Neutrophil (primary cell): ENCODE results near the gene KIAA0930.
A peak's percentile ranks its signal among the peaks of the same experiment; 100 is the strongest.

Source experiments
- H3K27ac ChIP-seq: fragments of 200-600 bp; sonication (generic); 2 replicates; pipeline ENCODE4 v1.5.1; 2016; ENCODE audit warnings: mild to moderate bottlenecking, moderate library complexity
- H3K27me3 ChIP-seq: fragments of 200-600 bp; sonication (generic); 2 replicates; pipeline ENCODE4 v1.6.0; 2016; ENCODE audit warnings: mild to moderate bottlenecking
- H3K36me3 ChIP-seq: fragments of 200-600 bp; sonication (generic); 2 replicates; pipeline ENCODE4 v1.5.1; 2017
- H3K4me1 ChIP-seq, 2 experiments: fragments of 200-600 bp in 1 of 2; sonication (generic) in 1 of 2; 1 replicate in 1 of 2; 2 replicates in 1 of 2; pipeline versions ENCODE4 v1.5.1 to v1.6.1; 2013 to 2016; ENCODE audit warnings: low read depth in 1 of 2, low read length in 1 of 2, mild to moderate bottlenecking in 1 of 2, moderate library complexity in 1 of 2; ENCODE audit not compliant: control insufficient read depth in 1 of 2, insufficient read depth in 1 of 2
- H3K4me3 ChIP-seq, 2 experiments: fragments of 200-600 bp in 1 of 2; sonication (generic) in 1 of 2; 1 replicate in 1 of 2; 2 replicates in 1 of 2; pipeline ENCODE4 v1.5.1; 2013 to 2016; ENCODE audit warnings: low read depth in 1 of 2, low read length in 1 of 2, mild to moderate bottlenecking in 1 of 2, moderate library complexity in 1 of 2
- H3K9me3 ChIP-seq: fragments of 200-600 bp; sonication (generic); 2 replicates; pipeline ENCODE4 v1.5.1; 2016
- CTCF ChIP-seq: fragments of 200-600 bp; sonication (generic); IDR thresholded peaks from 2 replicates; pipeline ENCODE4 v1.5.1; 2016; ENCODE audit warnings: antibody characterized with exemption

Gene KIAA0930

GRCh38 chr22:45183974-45184373, 56.7 kb downstream of the KIAA0930 start:
- Histone ChIP-seq H3K27ac (peak overlapping the region; percentile 29), H3K4me3 (no peak overlapping the region), H3K9me3 (no peaks in the 10 kb centered on the region), H3K36me3 (peaks cover 96% of the 10 kb centered on the region), H3K27me3 (no peaks in the 10 kb centered on the region), H3K4me1 (peaks cover 6 to 15% of the 10 kb centered on the region in 2 experiments)
- no peak for TF ChIP-seq CTCF

- H3K4me1 ChIP-seq = peaks cover 6 to 9% of the 10 kb centered on the region in 2 experiments
- TF ChIP-seq CTCF = no peak
These were observed 58.9 kb downstream of the KIAA0930 start for GRCh38 chr22:45181766-45182165.

GRCh38 chr22:45181240-45181639, 59.5 kb downstream of the KIAA0930 start:
- no peak for TF ChIP-seq CTCF
- Histone ChIP-seq H3K4me1 (peaks cover 6 to 9% of the 10 kb centered on the region in 2 experiments), H3K4me3 (no peak overlapping the region), H3K27me3 (no peaks in the 10 kb centered on the region), H3K9me3 (no peaks in the 10 kb centered on the region), H3K36me3 (peaks cover 100% of the 10 kb centered on the region), H3K27ac (peak overlapping the region; percentile 10)

More at GRCh38 chr22:45181766-45182165, 58.9 kb downstream of the KIAA0930 start:
- no peaks in the 10 kb centered on the region for H3K27me3 ChIP-seq
- H3K27ac ChIP-seq = no peak overlapping the region
- H3K36me3 ChIP-seq = peaks cover 100% of the 10 kb centered on the region
- no peaks in the 10 kb centered on the region for H3K9me3 ChIP-seq
- no peak overlapping the region for H3K4me3 ChIP-seq

GRCh38 chr22:45180146-45180679, 60.5 kb downstream of the KIAA0930 start:
- Histone ChIP-seq H3K9me3 (no peaks in the 10 kb centered on the region), H3K36me3 (peaks cover 100% of the 10 kb centered on the region), H3K27ac (peak overlapping the region; percentile 7), H3K4me1 (peaks cover 6 to 9% of the 10 kb centered on the region in 2 experiments), H3K4me3 (no peak overlapping the region), H3K27me3 (no peaks in the 10 kb centered on the region)
- TF ChIP-seq CTCF = no peak

GRCh38 chr22:45179276-45180049, 61.2 kb downstream of the KIAA0930 start:
- Histone ChIP-seq H3K36me3 (peaks cover 100% of the 10 kb centered on the region), H3K4me3 (no peak overlapping the region), H3K9me3 (no peaks in the 10 kb centered on the region), H3K27ac (peak overlapping the region; percentile 7), H3K27me3 (no peaks in the 10 kb centered on the region), H3K4me1 (peaks cover 6 to 9% of the 10 kb centered on the region in 2 experiments)
- no peak for TF ChIP-seq CTCF
